GM21528 (cell line): ENCODE measurements around the gene OSCP1.

Experiments
- ATAC-seq: cut with Tn5 transposase; IDR thresholded peaks from one replicate; pipeline ENCODE4 v1.9.1; 2021; ENCODE audit warnings: mild to moderate bottlenecking, moderate library complexity; ENCODE audit not compliant: unreplicated experiment, low FRiP score

Gene OSCP1

GRCh38 chr1:36411674-36412648, 38.3 kb downstream of the OSCP1 start:
- no peak for ATAC-seq

- no peak for ATAC-seq
Measured at GRCh38 chr1:36408479-36408878, 41.8 kb downstream of the OSCP1 start.

- no peak for ATAC-seq
Measured at GRCh38 chr1:36406440-36406839, 43.8 kb downstream of the OSCP1 start.

- no peak for ATAC-seq
Measured at GRCh38 chr1:36402504-36402890, 47.8 kb downstream of the OSCP1 start.

- peak; percentile 15 for ATAC-seq
Measured at GRCh38 chr1:36401602-36402503, 48.4 kb downstream of the OSCP1 start.

GRCh38 chr1:36400825-36401601, 49.2 kb downstream of the OSCP1 start:
- ATAC-seq, result peak; percentile 61

GRCh38 chr1:36400514-36400824, 49.8 kb downstream of the OSCP1 start:
- no peak for ATAC-seq

- ATAC-seq, result no peak
Measured at GRCh38 chr1:36398370-36398977, 51.8 kb downstream of the OSCP1 start.

- ATAC-seq, result peak; percentile 57
Measured at GRCh38 chr1:36397378-36398230, 52.6 kb downstream of the OSCP1 start, which contains the start of gene LSM10. Gene LSM10 (minus strand): TSS chr1:36397908. CDS start chr1:36394129, 3,779 bp downstream.

- ATAC-seq, result no peak
Measured at GRCh38 chr1:36397083-36397377, 53.2 kb downstream of the OSCP1 start.

GRCh38 chr1:36396359-36396758, 53.9 kb downstream of the OSCP1 start:
- no peak for ATAC-seq

- ATAC-seq, result no peak
Measured at GRCh38 chr1:36393686-36394085, 56.6 kb downstream of the OSCP1 start.

- no peak for ATAC-seq
Measured at GRCh38 chr1:36392836-36393235, 57.4 kb downstream of the OSCP1 start.

- ATAC-seq, result no peak
Measured at GRCh38 chr1:36391271-36391670, 59.0 kb downstream of the OSCP1 start.

GRCh38 chr1:36390411-36390810, 59.8 kb downstream of the OSCP1 start:
- no peak for ATAC-seq

GRCh38 chr1:36389999-36390398, 60.3 kb downstream of the OSCP1 start:
- ATAC-seq, result no peak

- no peak for ATAC-seq
Measured at GRCh38 chr1:36389261-36389660, 61.0 kb downstream of the OSCP1 start.

- ATAC-seq, result no peak
Measured at GRCh38 chr1:36387141-36387949, 62.9 kb downstream of the OSCP1 start.
